ENCODE data around the gene EIF5AL1.
"Not testable (repeated sequence)": the region's sequence is repeated elsewhere in the genome, so short reads cannot be mapped to it uniquely, and the experiment has no call there.

EIF5AL1 gene

DNA sequence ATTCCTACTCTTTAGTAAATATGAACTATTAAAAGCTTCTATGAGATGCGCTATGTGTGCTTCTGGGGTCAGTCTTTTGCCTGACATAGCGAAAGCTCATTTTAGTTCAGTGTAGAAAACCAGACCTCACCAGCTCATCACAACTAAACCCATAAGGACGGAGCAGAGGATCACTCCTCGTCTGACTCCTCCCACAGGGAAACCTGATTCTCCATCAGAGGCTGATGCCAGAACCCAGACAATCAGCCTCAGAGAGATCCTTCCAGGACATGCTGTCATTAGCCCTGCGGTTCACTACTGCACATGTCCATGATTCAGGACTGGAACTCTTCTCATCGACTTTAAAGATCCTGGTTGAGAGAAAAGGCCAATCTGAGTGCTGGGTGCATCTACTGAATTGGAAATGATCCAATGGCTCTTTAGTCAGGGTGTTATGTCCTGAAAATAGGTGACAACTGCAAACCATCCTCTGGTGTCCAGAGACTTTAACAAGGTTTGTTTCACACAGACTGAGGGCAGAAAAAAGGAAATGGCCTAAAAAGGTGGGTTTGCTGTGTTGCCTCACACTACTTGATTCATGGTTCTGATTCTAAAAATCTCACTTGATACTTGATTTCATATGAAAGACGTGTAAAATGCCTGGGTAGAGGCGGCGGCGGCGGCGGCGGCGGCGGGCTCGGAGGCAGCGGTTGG is at the start of gene EIF5AL1:
TSS of gene EIF5AL1 (plus strand) at position 643 of the 693 bp plus-strand sequence. CDS start 117 bp downstream, outside the sequence.
- not testable (repeated sequence) for DNase-seq

DNA sequence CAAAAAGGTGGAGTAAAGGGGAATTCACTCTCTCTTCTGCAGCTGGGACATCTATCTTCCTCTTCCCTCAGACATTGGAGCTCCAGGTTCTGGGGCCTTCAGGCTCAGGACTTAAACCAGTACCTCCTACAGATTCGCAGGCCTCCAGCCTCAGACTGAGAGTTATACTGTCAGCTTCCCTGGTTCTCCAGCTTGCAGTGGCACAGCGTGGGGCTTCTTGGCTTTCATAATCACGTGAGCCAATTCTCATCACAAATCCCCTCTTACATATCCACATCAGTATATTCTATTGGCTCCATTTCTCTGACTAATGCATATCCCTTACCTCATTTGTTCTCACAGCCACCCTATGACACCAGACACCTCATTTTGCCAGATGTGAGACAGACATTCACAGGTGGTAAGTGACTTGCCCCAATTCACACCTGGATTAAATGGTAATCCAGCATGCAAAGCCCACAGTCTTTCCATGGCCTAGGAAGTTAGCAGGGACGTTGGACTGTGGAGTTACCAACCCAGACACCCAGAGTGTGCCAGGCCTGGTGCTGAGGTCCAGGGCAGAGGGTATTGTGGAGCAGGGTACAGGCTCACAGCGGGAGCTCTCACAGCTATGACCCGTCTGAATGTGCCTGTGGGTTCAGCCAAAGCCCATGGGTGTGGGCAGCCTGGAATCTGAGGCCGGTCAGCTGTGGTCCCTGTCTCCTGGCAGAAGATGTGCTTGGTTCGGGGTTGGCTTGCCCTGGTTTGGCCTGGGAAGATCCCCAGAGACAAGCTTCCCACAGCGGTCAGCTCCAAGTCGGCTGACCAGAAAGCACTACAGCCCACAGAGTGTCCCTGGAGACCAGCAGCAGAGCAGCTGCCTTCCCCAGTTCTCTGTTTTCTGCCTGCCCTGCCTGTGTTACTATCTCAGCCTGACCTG is 48.5 kb upstream of the EIF5AL1 start:
- no peak for DNase-seq

DNA sequence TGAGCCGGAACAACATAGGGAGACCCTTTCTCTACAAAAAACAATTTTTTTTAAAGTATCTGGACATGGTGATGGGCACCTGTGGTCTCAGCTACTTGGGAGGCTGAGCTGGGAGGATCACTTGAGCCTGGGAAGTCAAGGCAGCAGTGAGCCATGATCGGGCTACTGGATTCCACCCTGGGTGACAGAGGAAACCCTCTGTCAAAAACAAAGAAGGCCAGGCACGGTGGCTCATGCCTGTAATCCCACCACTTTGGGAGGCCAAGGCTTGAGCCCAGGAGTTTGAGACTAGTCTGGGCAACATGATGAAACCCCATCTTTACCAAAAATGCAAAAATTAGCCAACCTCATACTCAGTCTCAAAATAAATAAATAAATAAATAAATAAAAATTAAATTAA is 47.0 kb upstream of the EIF5AL1 start:
- DNase-seq: no peak

DNA sequence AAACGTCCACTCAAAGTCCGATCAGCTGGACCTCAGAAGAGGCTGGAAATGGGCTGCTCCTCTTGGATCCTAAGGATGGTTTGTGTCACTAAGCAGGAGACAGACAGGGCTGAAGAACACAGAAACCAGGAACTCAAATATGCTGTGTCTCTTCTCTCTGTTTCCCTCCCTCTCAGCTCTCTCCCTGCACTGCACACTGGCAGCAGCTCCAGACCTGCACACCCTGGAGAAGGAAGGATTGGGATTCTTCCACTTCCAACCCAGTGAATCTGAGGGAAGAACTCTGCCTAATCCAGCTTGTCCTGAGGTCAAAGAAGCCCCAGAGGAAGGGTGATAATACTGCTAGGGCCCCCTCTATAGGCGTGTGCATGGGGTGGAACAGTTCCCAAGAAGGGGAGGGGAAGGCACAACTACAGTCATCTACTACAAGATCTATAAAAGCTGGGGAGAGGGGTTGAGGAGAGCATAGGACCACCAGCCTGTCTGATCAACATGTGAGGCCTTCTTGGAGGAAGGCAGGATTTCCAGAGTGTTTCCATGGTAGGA is 44.2 kb upstream of the EIF5AL1 start:
- DNase-seq: no peak

DNA sequence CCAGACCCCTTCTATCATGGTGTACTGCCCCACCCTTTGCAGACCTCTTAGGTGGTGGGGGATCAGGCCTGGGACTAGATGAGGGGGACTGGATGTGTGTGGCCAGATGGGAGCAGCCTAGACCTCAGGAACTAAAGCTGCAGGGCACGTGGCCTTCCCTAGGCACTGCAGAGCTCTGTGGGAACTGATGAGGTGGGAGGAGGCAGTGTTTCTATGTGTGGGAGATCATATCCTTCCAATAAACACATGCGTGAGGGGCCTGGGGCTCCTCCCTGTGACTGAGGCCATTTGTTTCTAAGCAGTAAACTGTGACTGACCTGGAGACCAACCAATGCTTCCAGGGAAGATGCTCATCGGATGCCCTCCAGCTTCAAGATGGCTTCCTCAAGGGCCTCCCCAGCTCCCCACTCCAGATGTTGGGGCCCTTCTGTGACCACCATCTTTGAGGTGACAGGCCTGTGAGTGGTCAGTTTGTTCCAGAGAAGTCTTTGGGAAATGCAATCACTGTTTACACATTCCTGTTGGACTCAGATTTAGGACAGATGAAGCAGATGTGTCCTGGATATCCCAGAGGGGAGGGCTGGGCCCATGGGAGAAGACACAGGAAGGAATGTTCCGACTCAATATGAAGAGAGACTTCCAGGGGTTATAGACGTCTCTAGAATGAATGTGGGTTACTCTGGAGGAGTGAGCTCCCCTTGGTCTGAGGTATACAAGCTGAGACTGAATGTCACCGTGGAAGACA is 43.3 kb upstream of the EIF5AL1 start:
- DNase-seq: no peak

DNA sequence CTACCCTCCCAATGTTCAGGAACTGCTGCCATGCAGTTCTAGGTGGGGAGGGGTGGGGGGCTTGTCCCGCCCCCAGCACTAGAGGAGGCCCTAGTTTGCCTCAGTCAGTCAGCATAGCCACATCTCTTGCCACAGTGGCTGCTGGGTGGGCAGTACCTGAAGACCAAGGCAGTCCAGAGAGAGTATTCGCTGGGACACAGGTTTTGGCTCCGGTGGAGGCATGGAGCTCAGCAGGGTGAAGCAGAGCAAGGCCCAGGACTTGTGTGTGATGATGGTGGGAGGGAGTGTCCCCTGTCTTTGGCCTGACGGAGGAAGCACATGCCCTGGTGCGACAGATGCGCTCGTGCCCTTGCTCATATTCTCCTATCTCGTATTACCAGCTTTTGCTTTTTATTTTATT is 42.2 kb upstream of the EIF5AL1 start:
- DNase-seq: no peak

DNA sequence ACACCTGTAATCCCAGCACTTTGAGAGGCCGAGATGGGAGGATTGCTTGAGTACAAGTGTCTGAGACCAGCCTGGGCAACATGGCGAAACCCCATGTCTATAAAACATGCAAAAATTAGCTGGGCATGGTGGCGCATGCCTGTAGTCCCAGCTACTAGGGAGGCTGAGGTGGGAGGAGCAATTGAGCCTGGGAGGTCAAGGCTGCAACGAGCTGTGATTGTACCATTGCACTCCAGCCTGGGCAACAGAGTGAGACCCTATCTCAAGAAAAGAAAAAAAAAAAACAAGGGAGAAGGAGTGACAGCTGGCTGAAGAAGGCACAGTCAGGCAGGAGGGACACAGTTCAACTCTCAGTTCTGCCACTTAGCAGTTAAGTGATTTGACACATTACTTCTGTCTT is 40.6 kb upstream of the EIF5AL1 start:
- no peak for DNase-seq

DNA sequence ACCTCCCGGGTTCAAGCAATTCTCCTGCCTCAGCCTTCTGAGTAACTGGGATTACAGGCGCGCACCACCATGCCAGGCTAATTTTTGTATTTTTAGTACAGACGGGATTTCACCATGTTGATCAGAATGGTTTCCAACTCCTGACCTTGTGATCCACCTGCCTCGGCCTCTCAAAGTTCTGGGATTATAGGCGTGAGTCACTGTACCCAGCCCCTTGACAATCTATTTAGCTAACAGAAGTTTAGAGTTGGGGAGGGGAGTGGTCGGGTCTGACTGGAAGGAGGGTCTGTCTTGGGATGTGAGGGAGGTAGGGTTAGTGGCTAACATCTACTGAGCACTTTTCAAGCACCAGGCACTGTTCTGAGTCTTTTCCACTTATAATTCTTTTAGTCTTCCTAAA is 39.9 kb upstream of the EIF5AL1 start:
- no peak for DNase-seq

DNA sequence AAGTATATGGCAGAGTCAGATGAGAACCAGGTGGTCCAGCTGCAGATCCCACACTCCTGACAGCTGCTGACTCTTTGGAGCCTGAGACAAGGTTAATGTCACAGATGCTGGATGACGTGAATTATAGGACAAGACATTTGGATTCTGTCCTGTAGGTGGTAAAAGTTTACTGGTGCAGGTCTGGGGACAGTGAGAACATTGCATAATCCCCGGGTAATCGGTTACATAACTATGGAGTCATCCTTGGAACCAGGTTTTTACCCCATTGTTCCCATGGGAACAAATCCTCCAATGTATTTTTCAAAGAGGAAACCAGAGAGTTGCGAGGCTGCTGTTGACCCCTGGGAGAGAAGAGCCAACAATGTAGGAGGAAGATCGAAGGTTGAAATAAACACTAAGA is 39.4 kb upstream of the EIF5AL1 start:
- no peak for DNase-seq

DNA sequence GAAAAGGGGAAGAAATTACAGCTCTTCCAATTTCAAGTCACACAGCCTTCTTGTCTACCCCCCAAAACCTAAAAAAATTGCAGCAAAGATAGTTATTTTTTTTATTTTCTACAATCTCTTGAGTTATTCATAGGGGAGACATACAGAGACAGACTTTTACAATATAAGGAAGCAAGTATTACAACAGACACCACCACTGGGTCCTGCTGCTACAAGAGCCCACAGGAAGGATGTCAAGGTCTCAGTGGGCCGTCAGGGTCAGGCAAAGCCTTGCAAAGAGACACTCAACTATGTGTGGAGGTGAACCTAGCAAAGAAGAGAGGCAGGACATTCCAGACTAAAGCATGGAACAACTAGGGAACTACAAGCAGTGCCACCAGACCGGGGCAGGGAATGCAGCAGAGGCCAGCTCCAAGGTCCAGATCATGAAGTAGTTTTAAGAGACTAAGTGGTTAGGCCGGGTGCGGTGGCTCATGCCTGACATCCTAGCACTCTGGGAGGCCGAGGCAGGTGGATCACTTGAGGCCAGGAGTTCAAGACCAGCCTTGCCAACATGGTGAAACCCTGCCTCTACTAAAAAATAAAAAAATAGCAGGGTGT is 38.7 kb upstream of the EIF5AL1 start:
- DNase-seq: no peak

DNA sequence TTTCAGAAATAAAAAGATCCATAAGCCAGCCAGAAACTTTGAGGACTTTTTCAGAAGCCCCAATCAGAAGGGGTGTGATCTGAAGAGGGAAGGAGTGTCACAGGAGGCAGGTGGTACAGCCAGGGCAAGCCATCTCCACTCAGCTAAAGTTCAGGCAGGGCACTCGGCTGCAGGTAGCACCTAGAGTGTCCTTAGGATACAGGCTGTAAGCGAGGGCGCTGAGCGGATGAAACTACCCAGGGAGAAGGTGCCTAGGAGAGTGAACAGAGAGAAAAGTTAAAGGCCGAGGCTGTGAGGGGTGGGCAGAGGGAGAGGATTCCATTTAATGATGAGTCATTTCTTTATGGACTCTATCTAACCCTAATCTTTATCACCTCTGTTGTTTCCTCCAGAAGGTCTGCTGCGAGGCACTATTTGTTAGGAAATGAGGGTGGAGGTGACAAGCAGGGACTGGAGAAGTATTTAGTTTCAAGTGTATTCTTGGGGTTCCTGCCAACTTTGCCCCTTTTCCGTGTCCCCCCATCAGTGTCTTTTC is 37.1 kb upstream of the EIF5AL1 start:
- no peak for DNase-seq

DNA sequence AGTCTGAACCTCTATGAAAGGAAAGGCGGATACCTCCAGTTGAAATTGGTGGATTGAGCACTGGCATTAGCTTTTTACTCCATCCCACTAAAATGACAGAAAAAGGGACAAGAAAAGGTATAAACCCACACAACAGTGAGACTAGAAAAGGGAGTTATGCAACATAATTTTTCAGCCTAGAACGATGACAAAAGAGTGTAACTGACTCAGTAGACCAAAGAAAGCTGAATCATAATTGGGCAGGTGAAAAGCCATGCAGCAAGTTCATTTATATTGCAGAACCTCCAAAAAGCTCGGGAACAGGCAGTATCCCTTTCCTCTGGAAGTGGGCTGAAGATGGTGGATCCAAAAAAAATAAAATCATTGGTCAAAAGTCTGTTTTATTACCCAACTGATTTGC is 36.5 kb upstream of the EIF5AL1 start:
- DNase-seq: no peak

DNA sequence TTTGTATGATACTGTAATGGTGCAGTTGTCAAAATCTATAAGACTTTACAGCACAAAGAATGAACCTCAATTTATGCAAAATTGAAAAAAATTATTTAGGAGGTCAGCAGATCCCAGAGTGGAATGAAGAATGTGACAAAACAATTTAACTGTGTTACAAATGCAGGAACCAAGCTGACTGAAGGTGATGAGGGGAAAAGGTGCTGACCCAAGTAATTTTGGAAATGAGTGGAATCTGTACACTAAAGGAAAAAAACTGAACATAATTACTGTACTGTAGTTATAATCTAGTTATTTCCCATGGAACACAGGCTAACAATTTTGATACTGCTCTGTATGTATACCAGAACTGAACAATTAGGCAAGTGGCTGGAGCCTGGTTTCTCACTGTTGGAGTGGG is 35.7 kb upstream of the EIF5AL1 start:
- DNase-seq: no peak

DNA sequence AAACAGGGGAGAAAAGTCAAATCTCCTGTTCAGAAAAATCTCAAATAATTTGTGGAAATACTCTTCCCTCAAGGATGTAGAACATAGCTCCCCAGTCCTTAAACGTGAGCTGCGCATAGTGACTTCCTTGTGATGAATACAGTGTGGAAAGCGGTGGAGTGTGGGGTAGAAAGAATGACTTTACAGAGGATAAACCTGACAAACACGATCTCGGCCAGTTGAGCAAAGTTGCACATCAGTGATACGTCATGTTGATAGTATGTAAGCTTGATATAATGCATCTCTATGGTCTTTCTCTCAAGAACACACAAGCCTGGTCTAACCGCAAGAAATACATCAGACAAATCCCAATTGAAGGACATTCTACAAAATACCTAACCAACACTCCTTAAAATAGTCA is 34.9 kb upstream of the EIF5AL1 start:
- no peak for DNase-seq

DNA sequence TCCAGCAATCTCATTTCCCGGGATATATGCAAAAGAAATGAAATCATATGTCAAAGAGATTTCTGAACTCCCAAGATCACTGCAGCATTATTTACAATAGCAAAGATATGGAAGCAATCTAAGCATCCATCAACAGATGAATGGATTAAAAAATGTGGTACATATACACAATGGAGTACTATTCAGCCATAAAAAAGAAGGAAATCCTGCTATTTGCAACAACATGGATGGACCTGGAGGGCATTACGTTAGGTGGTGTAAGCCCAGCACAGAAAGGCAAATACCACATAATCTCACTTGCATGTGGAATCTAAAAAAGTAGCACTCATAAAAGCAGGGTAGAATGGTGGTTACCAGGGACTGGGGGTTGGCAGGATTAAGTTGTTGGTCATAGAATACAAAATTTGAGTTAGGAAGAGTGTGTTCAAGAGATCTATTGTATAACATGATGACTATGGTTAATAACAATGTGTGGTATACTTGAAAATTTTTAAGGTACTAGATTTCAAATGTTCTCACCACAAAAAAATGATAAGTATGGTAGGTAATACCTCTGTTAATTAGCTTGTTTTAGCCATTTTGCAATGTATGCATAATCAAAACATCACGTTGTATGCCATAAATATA is 32.9 kb upstream of the EIF5AL1 start:
- DNase-seq: no peak

DNA sequence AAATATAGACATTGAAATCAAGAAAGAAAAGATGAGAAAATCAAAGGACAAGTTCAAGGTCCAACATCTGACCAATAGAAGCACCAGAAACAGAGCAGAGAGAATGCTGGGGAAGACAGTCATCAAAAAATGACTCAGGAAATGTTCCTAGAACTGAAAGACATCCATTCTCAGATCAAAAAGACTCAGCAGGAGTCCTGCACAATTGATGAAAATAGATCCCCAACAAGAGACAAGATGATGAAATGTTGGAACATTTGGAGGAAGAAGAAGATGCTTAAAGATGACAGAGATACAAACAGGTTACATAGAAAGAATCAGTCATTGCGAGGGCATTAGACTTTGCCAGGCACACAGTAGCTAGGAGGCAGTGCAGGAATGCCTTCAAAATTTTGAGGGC is 30.0 kb upstream of the EIF5AL1 start:
- no peak for DNase-seq

DNA sequence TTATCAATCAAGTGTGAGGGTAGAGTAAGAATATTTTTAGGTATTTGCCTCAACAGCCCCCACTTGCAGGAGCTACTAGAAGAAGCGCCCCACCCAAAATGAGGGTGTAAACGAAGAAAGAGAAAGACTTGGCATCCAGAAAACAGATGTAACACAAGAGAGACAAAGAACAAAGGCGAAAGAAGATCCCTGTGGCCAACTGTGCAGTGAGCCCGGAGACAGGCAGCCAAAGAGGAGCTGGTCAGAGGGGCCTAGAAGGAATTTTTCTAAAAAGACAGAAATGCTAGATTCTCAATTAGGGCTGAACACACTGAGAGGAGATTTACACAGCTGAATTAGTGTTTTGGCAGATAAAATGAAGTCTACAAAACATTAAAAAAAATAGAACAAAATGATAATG is 29.6 kb upstream of the EIF5AL1 start:
- DNase-seq: no peak

DNA sequence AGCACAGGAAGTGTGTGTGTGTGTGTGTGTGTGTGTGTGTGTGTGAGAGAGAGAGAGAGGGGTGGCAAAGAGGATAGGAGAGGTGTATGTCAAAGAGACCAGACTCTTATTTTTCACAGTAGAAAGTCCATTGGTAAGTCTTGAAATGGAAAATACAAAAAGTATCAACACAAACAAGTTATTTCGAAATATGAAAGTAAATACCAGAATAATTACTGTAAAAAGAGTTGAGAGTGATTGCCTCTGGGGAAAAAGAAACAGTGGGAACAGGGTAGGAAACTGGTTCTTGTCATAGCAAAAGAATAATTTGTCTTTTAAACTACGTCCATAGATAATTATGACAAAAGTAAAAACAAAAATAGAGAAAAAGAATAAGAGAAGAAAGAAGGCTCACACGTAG is 29.0 kb upstream of the EIF5AL1 start:
- no peak for DNase-seq

DNA sequence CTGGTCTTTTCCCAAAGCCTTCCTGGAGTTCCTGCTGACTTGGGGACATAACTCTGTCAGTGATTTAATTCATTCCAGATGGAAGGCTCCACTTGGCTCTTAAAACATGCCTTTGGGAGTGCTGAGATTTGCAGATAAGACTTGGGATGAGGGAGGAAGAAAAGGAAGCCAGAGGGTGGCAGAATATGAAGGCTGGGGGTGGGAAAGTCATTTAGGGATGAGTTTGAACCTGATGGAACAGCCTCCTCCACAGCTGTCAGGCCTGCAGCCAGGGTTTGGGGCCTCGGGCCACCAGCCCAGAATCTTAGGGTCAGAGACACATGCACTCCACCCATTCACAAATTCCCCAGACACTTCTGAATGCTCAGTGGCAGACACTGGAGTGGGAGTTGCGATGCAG is 28.4 kb upstream of the EIF5AL1 start:
- no peak for DNase-seq

DNA sequence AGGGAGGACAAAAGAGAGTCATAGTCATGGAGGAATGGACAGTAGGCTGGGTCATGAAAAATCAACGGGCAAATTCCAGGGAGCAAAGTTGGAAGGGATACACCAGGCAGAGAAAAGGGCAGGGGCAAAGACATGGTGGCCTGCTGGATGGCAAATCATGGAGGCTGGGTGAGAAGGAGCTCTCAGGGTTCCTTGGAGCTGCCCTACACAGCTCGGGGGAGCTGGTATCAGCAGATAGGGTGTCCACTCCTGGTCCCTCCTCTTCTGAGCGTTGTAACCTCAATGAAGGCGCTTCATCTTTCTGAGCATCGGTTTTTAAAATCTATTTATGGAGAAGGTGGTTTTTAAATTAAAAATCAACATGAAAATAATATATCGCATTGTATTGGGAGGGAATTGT is 27.9 kb upstream of the EIF5AL1 start:
- DNase-seq: no peak

DNA sequence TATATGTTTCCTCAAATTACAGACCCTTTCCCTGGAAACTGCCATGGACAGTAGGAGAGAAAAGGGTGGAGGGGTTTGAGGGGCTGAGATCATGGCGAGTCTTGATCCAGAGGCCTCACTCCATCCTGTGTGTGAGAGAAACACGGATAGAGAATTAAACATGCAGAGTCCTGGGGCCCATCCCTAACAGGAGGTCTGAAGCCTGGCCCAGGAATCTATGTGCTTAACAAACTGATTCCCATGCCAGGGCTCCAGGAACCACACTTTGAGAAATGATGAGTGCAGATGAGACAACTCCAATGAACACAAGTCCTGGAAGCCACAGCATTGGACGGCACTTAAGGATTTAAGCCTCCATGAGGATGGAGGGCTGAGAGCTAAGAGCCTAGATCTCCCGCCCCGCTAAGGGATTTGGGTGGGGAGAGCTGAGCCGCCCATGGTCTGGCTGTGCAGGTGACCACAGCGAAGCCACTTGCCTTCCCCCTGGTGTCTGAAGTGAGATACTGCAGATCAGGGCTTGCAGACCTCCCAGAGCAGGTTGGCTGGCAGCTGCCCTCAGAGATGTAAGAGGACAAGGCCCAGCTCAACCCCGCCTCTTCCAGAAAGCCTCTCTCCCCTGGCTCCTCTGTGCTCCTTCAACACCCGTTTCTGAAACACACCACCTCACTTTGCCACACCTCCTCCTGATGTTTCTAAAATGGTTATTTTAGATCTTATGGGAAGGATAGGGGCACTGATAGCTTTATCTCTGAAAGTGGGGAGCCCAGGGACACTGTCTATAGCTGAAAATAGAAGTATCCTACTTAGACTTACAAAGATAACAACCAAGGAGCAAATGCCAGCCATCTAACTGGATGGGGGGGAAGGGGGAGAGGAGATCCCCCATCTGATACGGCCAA is 24.8 kb upstream of the EIF5AL1 start:
- DNase-seq: no peak

All from NCI-H2029 (cell line).